ENCODE results near the gene MN1.

MN1 gene

GRCh38 chr22:27713461-27713860, 88.1 kb downstream of the MN1 start:
- DNase-seq (ENCODE audit: low read depth): no peak

- DNase-seq (ENCODE audit: low read depth): no peak
These were observed 89.8 kb downstream of the MN1 start for GRCh38 chr22:27711756-27712155.

DNA sequence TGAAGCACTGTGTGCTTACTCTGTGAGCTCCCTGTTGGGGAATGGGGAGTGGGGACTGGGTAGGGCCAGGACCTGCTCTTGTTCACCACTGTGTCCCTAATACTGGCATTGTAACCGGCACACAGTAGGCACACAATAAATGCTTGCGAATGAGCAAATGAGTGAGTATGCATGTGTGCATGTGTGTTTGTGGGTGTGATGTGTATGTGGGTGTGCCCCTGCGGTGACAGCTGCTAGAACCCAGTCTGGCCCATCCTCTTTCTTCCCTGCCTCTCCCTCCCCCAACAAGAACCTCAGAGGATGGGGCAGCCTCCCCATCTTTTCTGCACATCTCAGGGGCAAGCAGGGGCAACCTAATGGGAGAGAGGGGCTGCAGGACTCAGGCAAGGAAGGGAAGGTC, 90.5 kb downstream of the MN1 start:
- no peak for DNase-seq (ENCODE audit: low read depth)

DNA sequence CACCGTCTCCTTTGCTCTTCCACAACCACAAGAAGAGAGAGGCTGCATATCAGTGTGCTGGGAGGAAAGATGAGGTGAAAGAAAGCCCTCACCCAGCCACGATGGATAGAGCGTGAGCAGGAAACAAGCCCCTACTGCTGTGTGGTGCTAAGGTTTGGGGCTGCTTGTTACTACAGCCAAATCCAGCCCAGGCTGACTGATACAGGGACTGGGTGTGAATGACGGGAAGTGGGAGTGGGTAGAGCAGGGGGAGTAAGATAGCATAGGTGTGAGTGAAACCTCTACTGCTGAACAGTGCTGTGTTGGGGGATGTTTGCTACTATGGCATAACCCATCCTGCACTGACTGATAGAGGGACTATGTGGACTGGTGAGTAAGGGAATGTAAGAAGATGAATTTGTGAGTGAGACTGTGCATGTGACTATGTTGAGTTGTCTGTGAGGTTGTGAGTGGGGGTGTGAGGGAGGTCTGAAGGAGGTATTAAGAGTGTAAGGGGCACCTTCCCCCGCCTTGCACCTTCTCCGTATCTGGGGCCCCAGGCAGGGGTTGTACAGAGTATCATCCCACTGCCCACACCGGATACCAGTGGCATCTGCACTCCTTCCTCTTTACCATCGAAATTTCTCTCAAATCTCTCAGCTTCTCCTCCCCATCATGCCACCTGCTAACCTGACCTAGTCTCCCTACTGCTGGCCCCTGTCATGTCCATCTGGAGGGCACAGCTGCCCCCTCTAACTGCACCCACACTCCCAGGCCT, 91.5 kb downstream of the MN1 start:
- DNase-seq (ENCODE audit: low read depth): no peak

GRCh38 chr22:27706489-27706888, 95.1 kb downstream of the MN1 start:
- DNase-seq (ENCODE audit: low read depth): no peak

- DNase-seq (ENCODE audit: low read depth): no peak
These were observed 96.0 kb downstream of the MN1 start for GRCh38 chr22:27705408-27706080.

- DNase-seq (ENCODE audit: low read depth): no peak
These were observed 97.0 kb downstream of the MN1 start for GRCh38 chr22:27704581-27704980.

DNA sequence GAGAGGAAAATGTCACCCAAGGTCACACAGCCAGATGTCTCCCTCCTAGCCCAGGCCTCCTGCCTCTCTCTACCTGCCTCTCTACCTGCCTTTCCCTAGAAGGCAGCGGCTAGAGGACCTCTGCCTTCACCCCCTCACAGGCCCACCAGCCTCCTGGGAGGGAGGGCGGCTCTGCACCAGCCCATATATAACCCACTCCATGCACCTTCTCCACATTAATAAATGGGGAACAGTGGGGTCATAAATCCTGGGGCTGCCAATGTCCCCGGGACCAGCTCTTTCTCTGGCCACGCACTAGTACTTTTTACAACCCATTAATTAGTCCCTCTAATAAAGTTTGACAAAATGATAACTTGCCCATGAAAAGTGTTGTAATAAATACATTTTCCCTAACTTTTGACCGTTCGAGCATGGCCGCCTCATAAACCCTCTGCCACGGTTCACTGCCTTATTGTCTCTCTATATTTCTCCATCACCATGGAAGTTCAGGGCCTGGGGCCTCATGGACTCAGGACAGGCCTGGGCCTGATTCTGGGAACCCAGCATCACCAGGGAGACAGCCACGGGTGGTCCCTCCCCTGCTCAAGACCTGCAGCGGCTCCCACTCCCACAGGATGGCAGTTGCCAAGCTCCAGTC, 102.1 kb downstream of the MN1 start:
- DNase-seq (ENCODE audit: low read depth): no peak

- DNase-seq (ENCODE audit: low read depth): no peak
These were observed 102.7 kb downstream of the MN1 start for GRCh38 chr22:27698813-27699212.

All from HS-5 (cell line).